ENCODE results near the gene SGCE. TPM values are rescaled to one million over a fixed set of nuclear protein-coding genes. Genes with fewer than 3 reads are reported as not detected.

Gene SGCE
- total RNA-seq, 1 experiment from 2014 or later: 56.2 TPM

- Histone ChIP-seq H3K36me3 (ENCODE audit: control insufficient read depth, insufficient read depth, low read length) (no peaks in the 10 kb centered on the region), H3K4me3 (ENCODE audit: low read depth, low read length) (no peak overlapping the region), H3K27me3 (replicated peaks; ENCODE audit: control insufficient read depth, insufficient read depth, low read length) (no peaks in the 10 kb centered on the region), H3K9me3 (no peaks in the 10 kb centered on the region), H3K4me1 (peaks cover under 1% of the 10 kb centered on the region; the same call in 1 of the 2 replicates)
- Mint-ChIP-seq H3K4me1 (ENCODE audit: low read depth, unreplicated experiment) (no peaks in the 10 kb centered on the region), H3K4me3 (ENCODE audit: unreplicated experiment) (no peak overlapping the region), H3K9me3 (ENCODE audit: unreplicated experiment) (no peaks in the 10 kb centered on the region), H3K36me3 (ENCODE audit: insufficient read depth, unreplicated experiment) (no peaks in the 10 kb centered on the region), H3K27ac (ENCODE audit: unreplicated experiment) (no peak overlapping the region), H3K27me3 (ENCODE audit: insufficient read depth, unreplicated experiment) (no peaks in the 10 kb centered on the region)
- POLR2A ChIA-PET: no interaction called here
- intact Hi-C loops (cut with micrococcal nuclease; ENCODE audit: unreplicated experiment): no loop called here
- no peak for DNase-seq
- CTCF ChIA-PET: no interaction called here
- no peak for TF ChIP-seq CTCF (IDR thresholded peaks at IDR 0.05; ENCODE audit: insufficient read depth in 1 of 2, low read depth in 1 of 2, low read length in 1 of 2, severe bottlenecking in 1 of 2, unreplicated experiment in 1 of 2)
- no TSS peak for BruUV-seq (replicated peaks)
Observed at GRCh38 chr7:94567396-94567795, 88.5 kb downstream of the SGCE start.

- POLR2A ChIA-PET: no interaction called here
- BruUV-seq (replicated peaks): no TSS peak
Observed at GRCh38 chr7:94565247-94565894, 90.6 kb downstream of the SGCE start.

GRCh38 chr7:94562525-94562924 is 93.4 kb downstream of the SGCE start:
- H3K27me3 ChIP-seq (replicated peaks; ENCODE audit: control insufficient read depth, insufficient read depth, low read length): no peaks in the 10 kb centered on the region

More at GRCh38 chr7:94565247-94565894, 90.6 kb downstream of the SGCE start:
- Histone ChIP-seq H3K4me1 (peaks cover 20% of the 10 kb centered on the region), H3K36me3 (ENCODE audit: control insufficient read depth, insufficient read depth, low read length) (no peaks in the 10 kb centered on the region), H3K27me3 (replicated peaks; ENCODE audit: control insufficient read depth, insufficient read depth, low read length) (no peaks in the 10 kb centered on the region), H3K9me3 (no peaks in the 10 kb centered on the region), H3K4me3 (ENCODE audit: low read depth, low read length) (no peak overlapping the region)
- peaks cover 2% of the 10 kb centered on the region for H3K4me1 Mint-ChIP-seq (ENCODE audit: low read depth, unreplicated experiment)
- no peak for DNase-seq
- CTCF ChIA-PET: no interaction called here
- no peak for TF ChIP-seq CTCF (IDR thresholded peaks at IDR 0.05; ENCODE audit: insufficient read depth in 1 of 2, low read depth in 1 of 2, low read length in 1 of 2, severe bottlenecking in 1 of 2, unreplicated experiment in 1 of 2)
- H3K27ac Mint-ChIP-seq (ENCODE audit: unreplicated experiment): no peak overlapping the region
- H3K27me3 Mint-ChIP-seq (ENCODE audit: insufficient read depth, unreplicated experiment): no peaks in the 10 kb centered on the region
- no peak overlapping the region for H3K4me3 Mint-ChIP-seq (ENCODE audit: unreplicated experiment)
- intact Hi-C loops (cut with micrococcal nuclease; ENCODE audit: unreplicated experiment): no loop called here
- no peaks in the 10 kb centered on the region for H3K36me3 Mint-ChIP-seq (ENCODE audit: insufficient read depth, unreplicated experiment)
- H3K9me3 Mint-ChIP-seq (ENCODE audit: unreplicated experiment): no peaks in the 10 kb centered on the region

More at GRCh38 chr7:94562525-94562924, 93.4 kb downstream of the SGCE start:
- Mint-ChIP-seq H3K27ac (ENCODE audit: unreplicated experiment) (no peak overlapping the region), H3K9me3 (ENCODE audit: unreplicated experiment) (no peaks in the 10 kb centered on the region), H3K4me1 (ENCODE audit: low read depth, unreplicated experiment) (peaks cover 10% of the 10 kb centered on the region), H3K4me3 (ENCODE audit: unreplicated experiment) (no peak overlapping the region), H3K27me3 (ENCODE audit: insufficient read depth, unreplicated experiment) (no peaks in the 10 kb centered on the region), H3K36me3 (ENCODE audit: insufficient read depth, unreplicated experiment) (no peaks in the 10 kb centered on the region)
- no peak overlapping the region for H3K4me3 ChIP-seq (ENCODE audit: low read depth, low read length)
- BruUV-seq (replicated peaks): no TSS peak
- intact Hi-C loops (cut with micrococcal nuclease; ENCODE audit: unreplicated experiment): loop anchor here (5.0 kb wide), 1 partner anchor 95 kb away; the partner anchor contains the start of gene SGCE
- no peaks in the 10 kb centered on the region for H3K9me3 ChIP-seq
- no peaks in the 10 kb centered on the region for H3K36me3 ChIP-seq (ENCODE audit: control insufficient read depth, insufficient read depth, low read length)
- ChIA-PET CTCF (no interaction called here), POLR2A (no interaction called here)
- no peak for DNase-seq
- TF ChIP-seq CTCF (IDR thresholded peaks at IDR 0.05; ENCODE audit: insufficient read depth in 1 of 2, low read depth in 1 of 2, low read length in 1 of 2, severe bottlenecking in 1 of 2, unreplicated experiment in 1 of 2): no peak
- peaks cover 32% of the 10 kb centered on the region for H3K4me1 ChIP-seq
